Gastrocnemius medialis (tissue), 4 donors: ENCODE results near the gene GRM8. TPM values are rescaled to one million over a fixed set of nuclear protein-coding genes. Genes with fewer than 3 reads are reported as not detected.

Experiments used
- ATAC-seq, 2 donors: fragments of 150-250 bp; one replicate each; pipeline ENCODE4 v1.9.1; 2016
- DNase-seq, 2 donors: peaks; one replicate each; pipeline ENCODE4 v3.0.0-alpha.2; 2019
- H3K27ac ChIP-seq, 4 donors: fragments of 200-600 bp; sonication (generic); 1 replicate in 1 of 4; 2 replicates in 3 of 4; pipeline ENCODE4 v1.5.1; 2016 to 2018; ENCODE audit warnings: mild to moderate bottlenecking in 2 of 4, moderate library complexity in 1 of 4
- H3K27me3 ChIP-seq, 3 donors: fragments of 200-600 bp; sonication (generic) in 2 of 3; 1 replicate in 1 of 3; 2 replicates in 2 of 3; pipeline versions ENCODE4 v1.5.1 to v1.6.0; 2016 to 2019; ENCODE audit warnings: mild to moderate bottlenecking in 1 of 3, moderate library complexity in 1 of 3
- H3K36me3 ChIP-seq, 2 donors: fragments of 200-600 bp; sonication (generic) in 1 of 2; one replicate each; pipeline ENCODE4 v1.5.1; 2017 to 2018
- H3K4me1 ChIP-seq, 2 donors: fragments of 200-600 bp; sonication (generic) in 1 of 2; one replicate each; pipeline ENCODE4 v1.5.1; 2016 to 2017; ENCODE audit warnings: mild to moderate bottlenecking in 2 of 2
- H3K4me3 ChIP-seq, 4 donors: fragments of 200-600 bp; sonication (generic) in 3 of 4; 1 replicate in 1 of 4; 2 replicates in 3 of 4; pipeline ENCODE4 v1.5.1; 2016 to 2019; ENCODE audit warnings: mild to moderate bottlenecking in 2 of 4
- H3K9me3 ChIP-seq, 3 donors: fragments of 200-600 bp; sonication (generic) in 2 of 3; 1 replicate in 1 of 3; 2 replicates in 2 of 3; pipeline ENCODE4 v1.5.1; 2016 to 2019
- CTCF ChIP-seq, 5 experiments: fragments of 450-650 bp in 3 of 5; fragments of 200-600 bp in 2 of 5; sonication (generic) in 2 of 5; IDR thresholded peaks in 4 of 5; conservative IDR thresholded peaks in 1 of 5; 1 replicate in 4 of 5; 2 replicates in 1 of 5; pipeline ENCODE4 v1.5.1; 2016 to 2019; ENCODE audit warnings: antibody characterized with exemption in 5 of 5, mild to moderate bottlenecking in 3 of 5, moderate library complexity in 3 of 5
- POLR2A ChIP-seq, 2 donors: fragments of 450-650 bp; IDR thresholded peaks; one replicate each; pipeline ENCODE4 v1.6.1; 2017; ENCODE audit warnings: antibody characterized with exemption in 2 of 2, mild to moderate bottlenecking in 2 of 2, moderate library complexity in 2 of 2
- in situ Hi-C, 4 donors: fragments of 200-750 bp; cut with MboI; loops; one replicate each; pipeline versions ENCODE4 v1.15.0 to v1.8.0; 2017; ENCODE audit warnings: low sequenced_read_pairs in 4 of 4
- intact Hi-C: fragments of 100-400 bp; cut with DNase I; formaldehyde crosslinking; loops from one replicate; pipeline ENCODE4 v1.15.1; 2023; ENCODE audit warnings: low total_unique reads
- total RNA-seq, 4 donors: library from RNA; depleted of rRNA; stranded (reverse); fragments of >200 nt; gene quantifications; one replicate each; pipeline versions ENCODE4 v1.1.0 to v1.2.3, GENCODE V29; 2016

GRM8 gene
- total RNA-seq, 4 donors from 2014 or later = not detected

- no peak for ATAC-seq
- TF ChIP-seq POLR2A (IDR thresholded peaks at IDR 0.05) = no peak
- TF ChIP-seq CTCF (IDR thresholded peaks at IDR 0.05 in 4 of 5, conservative IDR thresholded peaks at IDR 0.05 in 1 of 5) = no peak
- DNase-seq = no peak
- intact Hi-C loops (no loop called here), in situ Hi-C loops (no loop called here)
- Histone ChIP-seq H3K4me3 (no peak overlapping the region), H3K27me3 (no peaks in the 10 kb centered on the region), H3K4me1 (no peaks in the 10 kb centered on the region), H3K27ac (no peak overlapping the region), H3K36me3 (no peaks in the 10 kb centered on the region), H3K9me3 (no peaks in the 10 kb centered on the region)
These were observed 163.6 kb downstream of the GRM8 start for GRCh38 chr7:127089146-127089545.

- Histone ChIP-seq H3K27ac (no peak overlapping the region), H3K27me3 (no peaks in the 10 kb centered on the region), H3K4me3 (no peak overlapping the region), H3K9me3 (no peaks in the 10 kb centered on the region), H3K4me1 (no peaks in the 10 kb centered on the region), H3K36me3 (no peaks in the 10 kb centered on the region)
- no peak for TF ChIP-seq CTCF (IDR thresholded peaks at IDR 0.05 in 4 of 5, conservative IDR thresholded peaks at IDR 0.05 in 1 of 5)
- TF ChIP-seq POLR2A (IDR thresholded peaks at IDR 0.05) = no peak
- ATAC-seq (no peak), DNase-seq (no peak)
- intact Hi-C loops = no loop called here
- in situ Hi-C loops = no loop called here
These were observed 171.2 kb downstream of the GRM8 start for GRCh38 chr7:127081539-127081938.

- TF ChIP-seq CTCF (IDR thresholded peaks at IDR 0.05 in 4 of 5, conservative IDR thresholded peaks at IDR 0.05 in 1 of 5) = no peak
- no peak for TF ChIP-seq POLR2A (IDR thresholded peaks at IDR 0.05)
- Histone ChIP-seq H3K36me3 (no peaks in the 10 kb centered on the region), H3K9me3 (no peaks in the 10 kb centered on the region), H3K27me3 (no peaks in the 10 kb centered on the region), H3K4me1 (no peaks in the 10 kb centered on the region), H3K4me3 (no peak overlapping the region), H3K27ac (no peak overlapping the region)
- intact Hi-C loops (no loop called here), in situ Hi-C loops (no loop called here)
- no peak for DNase-seq
- ATAC-seq = no peak
These were observed 172.2 kb downstream of the GRM8 start for GRCh38 chr7:127080576-127080975.

GRCh38 chr7:127066974-127067373 lies 185.8 kb downstream of the GRM8 start:
- TF ChIP-seq POLR2A (IDR thresholded peaks at IDR 0.05) (no peak), CTCF (IDR thresholded peaks at IDR 0.05 in 4 of 5, conservative IDR thresholded peaks at IDR 0.05 in 1 of 5) (no peak)
- no peak overlapping the region for H3K27ac ChIP-seq
- ATAC-seq (no peak), DNase-seq (no peak)
- H3K9me3 ChIP-seq = no peaks in the 10 kb centered on the region
- H3K36me3 ChIP-seq = no peaks in the 10 kb centered on the region
- in situ Hi-C loops = no loop called here
- H3K4me3 ChIP-seq = no peak overlapping the region
- intact Hi-C loops = no loop called here
- no peaks in the 10 kb centered on the region for H3K27me3 ChIP-seq
- H3K4me1 ChIP-seq = no peaks in the 10 kb centered on the region

- no peak for ATAC-seq
- no peaks in the 10 kb centered on the region for H3K36me3 ChIP-seq
These were observed 193.3 kb downstream of the GRM8 start for GRCh38 chr7:127059475-127059874.

More at GRCh38 chr7:127059475-127059874, 193.3 kb downstream of the GRM8 start:
- H3K4me3 ChIP-seq = no peak overlapping the region
- DNase-seq = no peak
- no peak for TF ChIP-seq CTCF (IDR thresholded peaks at IDR 0.05 in 4 of 5, conservative IDR thresholded peaks at IDR 0.05 in 1 of 5)
- no peak for TF ChIP-seq POLR2A (IDR thresholded peaks at IDR 0.05)
- H3K4me1 ChIP-seq = no peaks in the 10 kb centered on the region
- H3K9me3 ChIP-seq = no peaks in the 10 kb centered on the region
- no peaks in the 10 kb centered on the region for H3K27me3 ChIP-seq
- intact Hi-C loops = no loop called here
- in situ Hi-C loops = no loop called here
- H3K27ac ChIP-seq = no peak overlapping the region
